GM15510 (cell line): ENCODE measurements around the gene INPP4B.

Experiments used
- POLR2A ChIP-seq: IDR thresholded peaks from 3 replicates; pipeline ENCODE4 v1.6.1; 2011; ENCODE audit warnings: borderline replicate concordance; ENCODE audit not compliant: insufficient read length; ENCODE audit errors: extremely low read depth

INPP4B gene

GRCh38 chr4:142043509-142043908 lies 802.6 kb downstream of the INPP4B start:
- TF ChIP-seq POLR2A, result no peak

GRCh38 chr4:142041788-142042187 lies 804.3 kb downstream of the INPP4B start:
- TF ChIP-seq POLR2A, result no peak

GRCh38 chr4:142040043-142040442 lies 806.1 kb downstream of the INPP4B start:
- no peak for TF ChIP-seq POLR2A

- TF ChIP-seq POLR2A, result no peak
Measured at GRCh38 chr4:142036795-142037583, 809.1 kb downstream of the INPP4B start.

GRCh38 chr4:142035566-142035965 lies 810.5 kb downstream of the INPP4B start:
- no peak for TF ChIP-seq POLR2A

- TF ChIP-seq POLR2A, result no peak
Measured at GRCh38 chr4:142034101-142034500, 812.0 kb downstream of the INPP4B start.

- TF ChIP-seq POLR2A, result no peak
Measured at GRCh38 chr4:142030010-142030409, 816.1 kb downstream of the INPP4B start.

- no peak for TF ChIP-seq POLR2A
Measured at GRCh38 chr4:142021761-142022160, 824.3 kb downstream of the INPP4B start.

GRCh38 chr4:142021181-142021580 lies 824.9 kb downstream of the INPP4B start:
- no peak for TF ChIP-seq POLR2A

GRCh38 chr4:142016031-142016430 lies 830.1 kb downstream of the INPP4B start:
- TF ChIP-seq POLR2A, result no peak

GRCh38 chr4:142009751-142010150 lies 836.4 kb downstream of the INPP4B start:
- no peak for TF ChIP-seq POLR2A

GRCh38 chr4:142005519-142005918 lies 840.6 kb downstream of the INPP4B start:
- TF ChIP-seq POLR2A, result no peak

GRCh38 chr4:141999446-142000143 lies 846.5 kb downstream of the INPP4B start:
- TF ChIP-seq POLR2A, result no peak

- no peak for TF ChIP-seq POLR2A
Measured at GRCh38 chr4:141995056-141995455, 851.0 kb downstream of the INPP4B start.

GRCh38 chr4:141977433-141977832 lies 868.7 kb downstream of the INPP4B start:
- TF ChIP-seq POLR2A, result no peak
